GM19328 (cell line): ENCODE measurements around the gene CLASP1.
"Not testable (repeated sequence)": the region's sequence is repeated elsewhere in the genome, so short reads cannot be mapped to it uniquely, and the experiment has no call there.

Experiments used
- ATAC-seq: cut with Tn5 transposase; IDR thresholded peaks from one replicate; pipeline ENCODE4 v1.9.1; 2021; ENCODE audit warnings: mild to moderate bottlenecking, moderate library complexity; ENCODE audit not compliant: unreplicated experiment

Gene CLASP1

GRCh38 chr2:121438290-121438689 lies 211.0 kb downstream of the CLASP1 start:
- ATAC-seq, result not testable (repeated sequence)

GRCh38 chr2:121436918-121437317 lies 212.3 kb downstream of the CLASP1 start:
- no peak for ATAC-seq

DNA sequence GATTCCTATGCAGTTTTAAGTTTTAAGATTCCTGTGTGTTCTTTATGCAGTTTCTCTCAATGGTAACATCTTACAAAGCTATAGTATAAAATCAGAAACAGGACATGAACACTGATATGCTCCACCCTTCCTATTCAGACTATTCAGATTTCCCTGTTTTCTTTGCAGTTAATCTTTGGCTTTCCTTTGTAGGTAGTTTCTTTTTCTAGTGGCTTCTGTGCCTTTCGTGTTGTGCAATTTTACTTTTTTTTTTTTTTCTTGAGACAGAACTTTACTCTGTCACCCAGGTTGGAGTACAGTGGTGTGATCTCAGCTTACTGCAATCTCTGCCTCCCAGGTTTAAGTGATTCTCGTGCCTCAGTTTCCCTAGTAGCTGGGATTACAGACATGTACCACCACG lies 213.5 kb downstream of the CLASP1 start:
- ATAC-seq, result no peak

- ATAC-seq, result no peak
These were observed 218.0 kb downstream of the CLASP1 start for GRCh38 chr2:121431214-121431613.

DNA sequence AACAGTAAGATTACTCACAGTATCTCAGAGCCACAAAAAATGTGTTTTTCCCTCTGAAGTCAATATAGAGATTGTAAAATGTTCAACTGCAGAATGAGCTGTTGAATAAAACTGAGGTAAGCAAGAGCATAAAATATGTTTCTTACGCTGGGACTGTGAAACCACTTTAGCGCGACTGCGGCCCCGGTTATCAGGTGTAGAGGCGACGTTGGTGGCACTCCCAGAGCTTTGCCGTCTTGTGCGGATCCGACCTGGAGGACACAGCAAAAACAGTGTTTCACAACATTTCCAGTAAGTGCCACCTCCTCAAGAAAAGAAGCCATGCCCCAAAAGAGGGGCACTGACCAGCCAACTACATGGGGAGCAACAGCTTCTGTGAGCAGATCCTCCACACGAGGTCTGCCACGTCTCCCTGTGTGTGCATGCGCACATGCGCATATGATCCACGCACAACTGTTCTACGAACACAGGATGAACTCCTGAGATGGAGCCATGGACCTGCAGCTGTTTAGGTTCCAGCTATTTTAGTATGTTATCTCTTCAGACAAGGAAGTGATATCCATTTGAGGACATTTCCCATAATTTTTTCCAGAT lies 219.2 kb downstream of the CLASP1 start:
- no peak for ATAC-seq

DNA sequence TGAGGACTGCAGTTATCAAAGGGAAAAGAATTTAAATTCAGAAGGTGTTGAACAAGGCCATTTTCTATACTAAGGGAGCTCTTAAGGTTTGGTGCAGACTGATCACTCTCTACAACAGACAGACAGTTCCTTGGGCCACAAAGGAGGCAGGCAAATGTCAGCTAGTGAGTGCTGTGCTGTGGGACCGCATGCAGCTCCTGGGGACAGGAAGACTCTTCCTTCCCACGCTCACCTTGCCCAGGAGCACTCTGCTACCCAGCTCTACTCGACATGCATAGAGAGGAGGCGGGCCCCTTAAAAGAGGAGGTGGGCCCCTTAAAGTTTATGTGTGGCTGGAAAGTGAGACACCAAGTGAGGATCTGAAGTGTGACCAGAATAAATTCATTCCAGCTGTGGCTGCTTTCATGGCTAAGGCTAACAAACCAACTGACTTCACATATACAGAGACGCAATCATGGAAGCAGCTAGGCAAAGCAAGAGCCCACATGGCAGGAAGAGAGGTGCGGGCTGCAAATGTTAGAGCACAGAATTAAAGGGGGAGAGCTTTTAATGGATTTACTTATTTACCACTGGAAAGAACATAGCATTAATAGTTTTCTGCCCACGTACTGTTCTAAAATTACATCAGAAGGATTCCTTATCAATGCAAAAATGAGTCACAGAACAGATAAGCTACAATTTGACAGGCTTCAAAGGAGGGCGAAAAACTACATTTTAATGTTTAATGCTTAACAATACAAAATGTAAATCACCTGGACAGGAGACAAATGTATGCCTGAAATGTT lies 220.0 kb downstream of the CLASP1 start:
- no peak for ATAC-seq

GRCh38 chr2:121427187-121427689 lies 222.0 kb downstream of the CLASP1 start:
- ATAC-seq, result no peak

DNA sequence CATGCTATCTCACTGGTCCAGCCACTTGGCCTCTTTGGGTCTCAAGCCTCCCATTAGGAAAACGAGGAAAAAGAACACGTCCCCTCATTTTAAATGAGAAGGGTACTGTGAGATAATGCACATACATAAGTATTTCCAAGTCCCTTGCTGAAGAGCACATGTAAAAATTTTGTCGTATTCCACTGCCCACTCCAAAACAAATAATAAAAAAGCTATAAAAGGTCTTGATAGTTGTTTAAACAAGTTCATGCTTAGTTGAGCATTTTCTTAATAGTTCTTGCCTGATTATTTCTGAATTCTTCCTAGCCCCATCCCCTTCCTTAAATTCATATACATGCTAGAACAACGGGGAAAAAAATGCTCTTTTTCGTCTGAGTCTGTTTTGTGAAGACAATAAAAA lies 228.8 kb downstream of the CLASP1 start:
- ATAC-seq, result no peak

- ATAC-seq, result no peak
These were observed 230.1 kb downstream of the CLASP1 start for GRCh38 chr2:121419081-121419699.

DNA sequence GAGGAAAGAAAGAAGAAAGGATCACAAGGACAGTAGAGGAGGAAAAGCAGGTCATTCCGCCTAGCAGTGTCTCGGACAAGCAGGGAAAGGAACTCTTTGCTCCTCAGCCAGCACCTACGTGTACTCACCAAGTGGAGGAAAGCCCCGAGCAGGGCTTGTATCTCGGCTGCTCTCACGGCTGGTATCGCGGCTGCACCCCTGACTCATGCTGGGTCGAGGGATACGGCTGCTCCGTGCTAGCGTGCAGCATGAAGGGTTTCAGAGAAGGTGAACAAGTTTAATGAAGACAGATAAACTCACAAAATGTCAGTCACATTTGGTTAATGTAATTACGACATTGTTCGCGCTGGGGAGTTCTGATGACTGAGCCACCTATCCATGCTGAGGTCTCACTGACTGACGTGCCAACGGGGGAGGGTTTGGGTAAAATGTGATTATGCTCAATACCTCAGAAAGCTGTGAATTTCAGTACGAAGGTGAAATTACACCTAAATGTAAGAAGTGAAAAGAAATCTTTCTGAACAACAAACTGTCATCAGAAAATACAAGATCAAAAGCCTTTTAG lies 230.7 kb downstream of the CLASP1 start:
- ATAC-seq, result no peak

DNA sequence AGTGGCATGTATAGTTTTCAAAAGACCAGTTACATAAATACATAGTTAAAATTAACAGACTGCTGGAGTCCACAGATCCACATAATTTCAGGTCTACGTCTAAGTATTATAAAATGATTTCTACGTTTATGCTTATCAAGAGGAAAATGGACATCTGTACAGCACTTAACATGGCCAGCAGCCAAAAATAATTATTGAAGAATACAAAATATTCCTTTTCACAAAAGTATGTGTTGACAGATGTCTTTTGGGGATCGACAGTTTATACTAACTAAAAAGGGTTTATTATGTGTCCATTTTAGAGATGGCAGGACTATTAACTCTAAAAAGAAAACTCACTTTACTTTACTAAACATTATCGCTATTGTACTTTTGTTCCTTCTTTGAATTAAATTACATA lies 231.4 kb downstream of the CLASP1 start:
- no peak for ATAC-seq

DNA sequence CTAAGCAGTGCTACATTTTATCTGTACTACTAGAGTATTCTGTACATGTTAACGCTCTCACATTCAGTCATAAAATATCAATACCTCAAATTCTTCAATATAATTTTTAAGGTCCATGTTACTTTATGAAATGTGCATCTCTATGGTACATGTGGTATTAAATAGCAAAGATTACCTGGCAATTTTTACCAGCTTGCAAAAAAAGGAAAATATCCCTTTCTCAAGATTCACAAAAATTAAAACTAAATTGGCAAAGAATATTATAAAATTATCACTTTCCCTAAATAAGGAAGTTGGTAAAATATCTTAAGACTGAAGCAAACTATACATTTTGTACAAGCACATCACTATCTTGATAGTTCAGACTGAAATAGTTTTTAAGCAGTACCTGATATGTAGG lies 233.5 kb downstream of the CLASP1 start:
- no peak for ATAC-seq

- no peak for ATAC-seq
These were observed 236.9 kb downstream of the CLASP1 start for GRCh38 chr2:121412349-121412748.

GRCh38 chr2:121409966-121410365 lies 239.3 kb downstream of the CLASP1 start:
- no peak for ATAC-seq

GRCh38 chr2:121409388-121409787 lies 239.9 kb downstream of the CLASP1 start:
- no peak for ATAC-seq

DNA sequence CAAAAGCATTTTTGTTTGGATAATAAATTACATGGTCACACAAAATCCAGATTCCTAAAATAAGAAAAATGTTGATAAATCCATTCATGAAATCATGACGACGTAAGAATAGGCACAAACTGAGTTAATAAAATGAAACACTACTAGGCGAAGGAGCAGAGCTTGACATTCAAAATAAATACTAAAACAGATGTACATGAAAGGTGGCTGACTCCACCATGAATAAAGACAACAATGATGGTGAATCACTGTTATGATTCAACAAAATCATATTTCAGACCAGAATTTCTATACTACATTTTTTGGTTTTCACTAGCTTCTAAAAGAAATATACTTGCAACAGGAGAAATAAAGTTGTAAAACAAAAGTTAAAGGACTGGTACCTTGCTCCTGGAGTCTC lies 240.6 kb downstream of the CLASP1 start:
- no peak for ATAC-seq

DNA sequence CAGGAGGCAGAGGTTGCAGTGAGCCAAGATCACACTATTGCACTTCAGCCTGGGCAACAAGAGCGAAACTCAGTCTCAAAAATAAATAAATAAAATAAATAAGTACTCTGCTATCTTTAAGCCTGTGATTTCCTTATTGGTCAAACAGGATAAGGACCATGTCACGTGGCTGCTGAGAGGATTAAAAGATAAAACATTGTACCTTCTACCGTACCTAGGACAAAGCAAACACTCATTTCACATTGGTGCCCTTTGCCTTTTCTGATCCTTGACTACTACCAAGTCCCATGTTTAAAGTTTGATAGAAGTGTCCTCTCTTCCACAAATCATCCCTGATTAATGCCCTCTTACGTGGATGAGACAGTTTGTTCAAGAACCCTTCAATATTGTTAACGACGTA lies 244.0 kb downstream of the CLASP1 start:
- no peak for ATAC-seq

DNA sequence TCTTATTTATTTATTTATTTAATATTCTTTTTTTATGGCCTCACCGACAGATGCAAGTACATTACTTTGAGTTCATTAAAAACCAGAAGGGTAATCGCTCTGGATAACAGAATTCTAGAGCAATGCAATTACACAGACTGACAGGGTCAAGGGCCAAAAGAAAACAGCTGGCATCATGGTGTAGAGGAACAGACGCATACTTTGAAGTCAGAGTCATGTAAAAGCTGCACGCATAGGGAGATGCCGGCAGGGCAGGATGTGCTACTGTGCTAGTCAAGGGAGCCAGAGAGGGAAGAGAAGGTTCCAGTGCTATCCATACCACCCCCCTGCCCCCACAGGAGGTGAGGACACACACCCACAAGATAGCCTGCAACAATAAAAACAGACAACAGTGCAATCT lies 249.1 kb downstream of the CLASP1 start:
- no peak for ATAC-seq

DNA sequence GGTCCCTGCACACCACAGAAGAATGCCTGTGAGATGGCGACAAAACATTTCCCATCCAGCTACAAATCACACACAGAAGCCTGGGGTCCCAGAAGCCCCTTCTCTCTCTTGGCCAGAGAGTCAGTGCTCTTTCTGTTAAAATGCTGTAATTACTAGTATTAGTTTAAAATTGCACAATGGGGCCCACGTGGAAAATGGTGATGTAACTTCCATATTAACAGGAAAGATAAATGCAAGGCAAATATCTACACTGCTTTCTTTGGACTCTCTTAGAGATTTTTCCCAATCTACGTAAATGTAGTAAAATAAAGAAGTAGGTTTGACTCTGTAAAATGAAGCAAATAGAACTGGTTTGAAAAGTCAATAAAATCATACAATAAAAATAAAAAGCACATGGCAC lies 250.4 kb downstream of the CLASP1 start:
- no peak for ATAC-seq

DNA sequence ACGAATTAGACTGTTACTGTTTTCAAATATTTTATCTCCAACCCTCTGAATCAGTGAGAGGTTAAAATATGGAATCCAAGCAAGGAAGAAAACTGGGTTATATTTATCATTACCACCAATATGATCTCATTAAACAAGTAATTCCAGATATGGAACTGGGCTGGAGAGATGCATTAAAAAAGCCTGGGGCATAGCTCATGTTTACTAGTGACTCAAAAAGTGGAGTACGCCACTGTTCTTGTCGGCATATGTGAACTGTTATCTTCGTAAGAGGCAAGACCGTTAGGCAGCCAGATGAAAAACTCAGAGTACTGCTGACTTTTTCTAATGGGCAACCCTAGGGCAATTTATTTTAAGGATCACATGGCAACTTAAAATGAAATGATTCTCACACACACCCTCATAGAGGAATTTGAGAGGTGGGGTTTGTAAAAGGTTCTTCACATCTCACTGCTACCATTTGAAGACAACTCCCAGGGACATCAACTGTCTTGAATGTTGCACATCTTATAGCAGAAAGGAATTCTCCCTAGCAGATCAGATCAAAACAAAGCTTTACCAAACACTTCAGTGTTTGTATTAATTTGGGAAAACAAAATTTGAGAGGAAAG lies 259.1 kb downstream of the CLASP1 start:
- no peak for ATAC-seq

DNA sequence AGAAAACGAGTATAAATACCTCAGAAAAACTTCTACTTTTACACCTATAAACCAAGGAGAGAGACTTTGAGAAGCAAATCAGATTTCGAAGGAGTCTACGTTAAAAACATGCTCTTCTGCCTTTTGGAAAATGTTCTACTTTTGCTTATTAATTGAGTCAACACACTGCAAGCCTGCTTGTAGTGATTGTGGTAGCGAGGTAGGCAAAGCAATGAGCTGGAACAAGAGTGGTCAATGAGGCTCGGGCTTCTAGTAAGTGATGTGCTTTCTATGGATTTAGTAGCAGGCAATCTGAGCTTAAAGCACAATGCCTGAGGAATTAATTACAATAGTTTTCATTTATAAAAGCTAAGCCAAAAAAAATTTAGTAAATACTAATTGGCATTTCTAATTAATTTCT lies 260.9 kb downstream of the CLASP1 start:
- ATAC-seq, result no peak
